Endothelial cell of umbilical vein (primary cell): ENCODE results near the gene CGB8. TPM values are rescaled to one million over a fixed set of nuclear protein-coding genes. Genes with fewer than 3 reads are reported as not detected.

Source experiments
- BruUV-seq: library from RNA; stranded (reverse); fragments of 400-500 nt; replicated peaks from 2 replicates; lab custom pipeline; 2021; lab: Mats Ljungman, UMichigan
- CTCF ChIA-PET: fragments of 300-600, 350-600 bp; sonication (Branson Sonifier 250); formaldehyde crosslinking; loops from one replicate; lab custom pipeline; 2021; ENCODE audit warnings: antibody characterized with exemption, inconsistent platforms; lab: Charles Lee
- POLR2A ChIA-PET: fragments of 300-600, 350-600 bp; sonication (Branson Sonifier 250); formaldehyde crosslinking; loops from one replicate; lab custom pipeline; 2021; ENCODE audit warnings: antibody characterized with exemption, inconsistent platforms; lab: Charles Lee
- DNase-seq: peaks from one replicate; pipeline ENCODE4 v3.0.0-alpha.2; 2011; ENCODE audit warnings: low read depth, low spot score
- FAIRE-seq: peaks from 2 replicates; lab custom pipeline; 2011; peaks lifted over from hg19 to GRCh38; lab: Jason Lieb, UNC
- H2AFZ ChIP-seq: 2 replicates; pipeline ENCODE4 v1.6.0; 2012; ENCODE audit warnings: low read depth, low read length, control low read depth, inconsistent platforms
- H3K27ac ChIP-seq: 2 replicates; pipeline ENCODE4 v1.5.1; 2011; ENCODE audit warnings: low read depth, mild to moderate bottlenecking, control low read depth, low read length, moderate library complexity; ENCODE audit not compliant: insufficient read depth
- H3K27me3 ChIP-seq, 2 experiments: 2 replicates each; pipeline versions ENCODE4 v1.6.0 to v1.6.1; 2011; ENCODE audit warnings: low read length in 2 of 2, mixed read lengths in 1 of 2; ENCODE audit not compliant: control insufficient read depth in 2 of 2, insufficient read depth in 2 of 2
- H3K36me3 ChIP-seq, 2 experiments: 2 replicates in 1 of 2; 3 replicates in 1 of 2; pipeline ENCODE4 v1.5.1; 2011; ENCODE audit warnings: low read length in 2 of 2, mild to moderate bottlenecking in 1 of 2, moderate library complexity in 1 of 2; ENCODE audit not compliant: control insufficient read depth in 2 of 2, insufficient read depth in 2 of 2; ENCODE audit errors: extremely low read depth in 1 of 2
- H3K4me1 ChIP-seq: 3 replicates; pipeline ENCODE4 v1.5.1; 2011; ENCODE audit warnings: mild to moderate bottlenecking, low read length; ENCODE audit not compliant: control insufficient read depth, insufficient read depth; ENCODE audit errors: extremely low read depth
- H3K4me2 ChIP-seq: 2 replicates; pipeline ENCODE4 v1.6.1; 2011; ENCODE audit warnings: low read length, control low read depth, mixed read lengths; ENCODE audit not compliant: insufficient read depth
- H3K4me3 ChIP-seq, 3 experiments: fragments of 200-600 bp in 1 of 3; sonication (generic), shearing (Covaris generic) in 1 of 3; replicated peaks in 1 of 3; 2 replicates each; pipeline ENCODE4 v1.5.1; 2011 to 2016; ENCODE audit warnings: control low read depth in 3 of 3, low read length in 3 of 3, mild to moderate bottlenecking in 2 of 3, inconsistent platforms in 1 of 3, low read depth in 1 of 3, moderate library complexity in 1 of 3; ENCODE audit not compliant: insufficient read depth in 1 of 3
- H3K79me2 ChIP-seq: 2 replicates; pipeline ENCODE4 v1.6.0; 2012; ENCODE audit warnings: low read length, inconsistent platforms; ENCODE audit not compliant: control insufficient read depth, insufficient read depth
- H3K9ac ChIP-seq: replicated peaks from 2 replicates; pipeline ENCODE3; 2011; ENCODE audit warnings: low read length, control low read depth; ENCODE audit not compliant: insufficient read depth; ENCODE audit errors: extremely low read depth
- H3K9me1 ChIP-seq: replicated peaks from 3 replicates; pipeline ENCODE4 v1.6.0; 2011; ENCODE audit warnings: mild to moderate bottlenecking, low read length; ENCODE audit not compliant: control insufficient read depth, insufficient read depth; ENCODE audit errors: extremely low read depth
- H3K9me3 ChIP-seq: replicated peaks from 2 replicates; pipeline ENCODE4 v1.5.1; 2012; ENCODE audit warnings: low read length, inconsistent platforms; ENCODE audit not compliant: control insufficient read depth, insufficient read depth
- H4K20me1 ChIP-seq: replicated peaks from 2 replicates; pipeline ENCODE3; 2011; ENCODE audit warnings: mild to moderate bottlenecking, low read length; ENCODE audit not compliant: control insufficient read depth, insufficient read depth; ENCODE audit errors: extremely low read depth
- CTCF ChIP-seq, 2 donors: IDR thresholded peaks; 1 replicate in 1 of 2; 2 replicates in 1 of 2; pipeline ENCODE4 v1.5.1; 2011; ENCODE audit warnings: low read length in 2 of 2, mild to moderate bottlenecking in 2 of 2, moderate library complexity in 2 of 2, control low read depth in 1 of 2, inconsistent platforms in 1 of 2, low read depth in 1 of 2; ENCODE audit not compliant: insufficient read depth in 1 of 2; ENCODE audit errors: extremely low read depth in 1 of 2
- EZH2 ChIP-seq: IDR thresholded peaks from 2 replicates; pipeline ENCODE4 v1.6.1; 2012; ENCODE audit warnings: borderline replicate concordance, low read depth, mild to moderate bottlenecking, moderate library complexity, low read length, inconsistent platforms; ENCODE audit not compliant: severe bottlenecking
- FOS ChIP-seq: IDR thresholded peaks from 2 replicates; pipeline ENCODE4 v1.6.1; 2011; ENCODE audit warnings: mild to moderate bottlenecking, low read length, moderate library complexity, borderline replicate concordance; ENCODE audit not compliant: insufficient read depth
- GATA2 ChIP-seq: IDR thresholded peaks from 2 replicates; pipeline ENCODE4 v1.7.0; 2011; ENCODE audit warnings: low read depth, mild to moderate bottlenecking, moderate library complexity, mixed read lengths, low read length; ENCODE audit not compliant: insufficient read length, insufficient read depth
- JUN ChIP-seq: IDR thresholded peaks from 2 replicates; pipeline ENCODE4 v1.6.1; 2011; ENCODE audit warnings: borderline replicate concordance, low read depth; ENCODE audit not compliant: insufficient read length, insufficient read depth
- MYC ChIP-seq: IDR thresholded peaks from one replicate; pipeline ENCODE4 v1.6.1; 2011; ENCODE audit warnings: mild to moderate bottlenecking, low read depth, low read length
- POLR2A ChIP-seq: IDR thresholded peaks from 2 replicates; pipeline ENCODE4 v1.6.1; 2012; ENCODE audit warnings: low read depth, mild to moderate bottlenecking, control low read depth, low read length
- POLR2AphosphoS5 ChIP-seq: IDR thresholded peaks from 2 replicates; pipeline ENCODE4 v1.6.1; 2012; ENCODE audit warnings: low read depth, mild to moderate bottlenecking, control low read depth, low read length, moderate library complexity; ENCODE audit not compliant: insufficient read depth
- dilution Hi-C: fragments of 300-500 bp; cut with MboI; formaldehyde crosslinking; loops from one replicate; pipeline ENCODE4 v1.15.0; 2019; ENCODE audit warnings: low sequenced_read_pairs; ENCODE audit not compliant: extremely low pct_ligation_motif_present
- intact Hi-C: fragments of 100-400 bp; cut with micrococcal nuclease; formaldehyde crosslinking; loops from one replicate; pipeline ENCODE4 v1.10.0; 2022
- polyA plus RNA-seq, 4 experiments: library from polyadenylated mRNA; depleted of rRNA in 3 of 4; stranded (reverse) in 3 of 4; unstranded in 1 of 4; fragments of >200 nt; gene quantifications; 2 replicates each; pipeline versions ENCODE4 v1.2.1 to v1.2.3, GENCODE V29; 2011 to 2012; ENCODE audit warnings: missing spikeins in 1 of 4
- total RNA-seq: library from RNA; stranded (reverse); gene quantifications from 2 replicates; pipeline ENCODE4 v1.2.3, GENCODE V29; 2021
- TF ChIP-seq, protein P1 (sequence below): IDR thresholded peaks from 2 replicates; pipeline ENCODE4 v1.6.1; 2011; ENCODE audit not compliant: insufficient read depth, insufficient read length

Gene CGB8
- total and polyA plus RNA-seq, 2 donors (not counting 3 experiments of a cell fraction or from before 2014, with no cell fraction given) = not detected

DNA sequence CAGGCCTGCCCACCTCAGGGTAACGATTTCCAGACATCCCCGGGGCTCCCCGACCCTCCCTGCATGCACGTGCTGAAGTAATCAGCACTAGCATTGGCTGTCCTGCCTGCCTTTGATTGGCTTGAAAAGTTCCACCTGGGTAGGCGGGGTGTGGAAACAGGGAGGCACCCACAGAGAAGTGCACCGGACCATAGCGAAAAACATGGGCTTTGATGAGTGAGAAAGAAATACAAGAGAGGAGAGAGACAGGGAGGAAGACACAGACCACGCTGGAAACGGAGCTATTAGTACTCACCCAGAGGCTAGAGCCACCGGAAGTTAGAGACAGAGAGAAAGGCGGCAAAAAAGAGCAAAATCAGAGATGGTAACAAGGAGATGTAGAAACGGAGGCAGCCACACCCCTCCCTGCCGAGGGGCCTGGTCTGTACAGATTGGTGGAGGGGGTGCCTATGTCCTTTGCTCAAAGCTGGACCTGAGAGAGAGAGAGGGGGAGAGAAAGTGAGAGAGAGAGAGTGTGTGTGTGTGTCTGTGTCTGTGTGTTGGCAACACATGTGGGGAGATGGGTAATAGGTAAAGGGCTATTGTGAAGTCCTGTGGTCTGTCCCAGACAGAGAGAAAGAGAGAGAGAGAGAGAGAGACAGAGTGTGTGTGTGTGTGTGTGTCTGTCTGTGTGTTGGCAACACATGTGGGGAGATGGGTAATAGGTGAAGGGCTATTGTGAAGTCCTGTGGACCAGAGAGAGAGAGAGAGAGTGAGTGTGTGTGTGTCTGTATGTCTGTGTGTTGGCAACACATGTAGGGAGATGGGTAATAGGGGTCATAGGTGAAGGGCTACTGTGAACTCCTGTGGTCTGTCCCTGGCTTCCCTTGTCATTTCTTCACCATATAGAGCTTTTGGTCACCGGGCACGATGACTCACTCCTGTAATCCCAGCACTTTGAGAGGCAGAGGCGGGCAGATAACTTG, 27.7 kb downstream of the CGB8 start:
- DNase-seq (no peak), FAIRE-seq (no peak)
- dilution Hi-C loops = no loop called here
- peaks cover 0 to 5% of the 10 kb centered on the region in 2 experiments for H3K27me3 ChIP-seq
- POLR2A ChIA-PET = no interaction called here
- no peak overlapping the region for H3K4me3 ChIP-seq
- no peak overlapping the region for H2AFZ ChIP-seq
- no peak overlapping the region for H3K27ac ChIP-seq
- intact Hi-C loops = no loop called here
- peaks cover 0 to 2% of the 10 kb centered on the region in 2 experiments for H3K36me3 ChIP-seq
- no peaks in the 10 kb centered on the region for H4K20me1 ChIP-seq
- CTCF ChIA-PET = interaction anchor here (1.4 kb wide), 1 partner anchor 21 kb away, joined by 4 read pairs; no protein-coding TSS in a partner anchor
- no peaks in the 10 kb centered on the region for H3K9me3 ChIP-seq
- BruUV-seq = no TSS peak
- no peak overlapping the region for H3K9ac ChIP-seq
- H3K4me1 ChIP-seq = peaks cover 10% of the 10 kb centered on the region
- H3K4me2 ChIP-seq = no peak overlapping the region
- H3K9me1 ChIP-seq = no peaks in the 10 kb centered on the region
- no peaks in the 10 kb centered on the region for H3K79me2 ChIP-seq
- no peak for TF ChIP-seq POLR2AphosphoS5
- no peak for TF ChIP-seq MYC
- TF ChIP-seq FOS = no peak
- no peak for TF ChIP-seq JUN
- TF ChIP-seq EZH2 = no peak
- no peak for TF ChIP-seq CTCF (IDR thresholded peaks at IDR 0.05; ENCODE audit: extremely low read depth in 1 of 2, insufficient read depth in 1 of 2, low read depth in 1 of 2, low read length in 2 of 2)
- TF ChIP-seq, protein P1, sequence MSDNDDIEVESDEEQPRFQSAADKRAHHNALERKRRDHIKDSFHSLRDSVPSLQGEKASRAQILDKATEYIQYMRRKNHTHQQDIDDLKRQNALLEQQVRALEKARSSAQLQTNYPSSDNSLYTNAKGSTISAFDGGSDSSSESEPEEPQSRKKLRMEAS = no peak
- TF ChIP-seq POLR2A = no peak
- TF ChIP-seq GATA2 = no peak
